HG02973 (cell line): ENCODE measurements around the gene AMIGO2.
"Not testable (repeated sequence)": the region's sequence is repeated elsewhere in the genome, so short reads cannot be mapped to it uniquely, and the experiment has no call there.

Experiments used
- ATAC-seq: cut with Tn5 transposase; IDR thresholded peaks from one replicate; pipeline ENCODE4 v1.9.1; 2021; ENCODE audit warnings: moderate library complexity; ENCODE audit not compliant: unreplicated experiment

AMIGO2 gene, protein sequence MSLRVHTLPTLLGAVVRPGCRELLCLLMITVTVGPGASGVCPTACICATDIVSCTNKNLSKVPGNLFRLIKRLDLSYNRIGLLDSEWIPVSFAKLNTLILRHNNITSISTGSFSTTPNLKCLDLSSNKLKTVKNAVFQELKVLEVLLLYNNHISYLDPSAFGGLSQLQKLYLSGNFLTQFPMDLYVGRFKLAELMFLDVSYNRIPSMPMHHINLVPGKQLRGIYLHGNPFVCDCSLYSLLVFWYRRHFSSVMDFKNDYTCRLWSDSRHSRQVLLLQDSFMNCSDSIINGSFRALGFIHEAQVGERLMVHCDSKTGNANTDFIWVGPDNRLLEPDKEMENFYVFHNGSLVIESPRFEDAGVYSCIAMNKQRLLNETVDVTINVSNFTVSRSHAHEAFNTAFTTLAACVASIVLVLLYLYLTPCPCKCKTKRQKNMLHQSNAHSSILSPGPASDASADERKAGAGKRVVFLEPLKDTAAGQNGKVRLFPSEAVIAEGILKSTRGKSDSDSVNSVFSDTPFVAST

DNA sequence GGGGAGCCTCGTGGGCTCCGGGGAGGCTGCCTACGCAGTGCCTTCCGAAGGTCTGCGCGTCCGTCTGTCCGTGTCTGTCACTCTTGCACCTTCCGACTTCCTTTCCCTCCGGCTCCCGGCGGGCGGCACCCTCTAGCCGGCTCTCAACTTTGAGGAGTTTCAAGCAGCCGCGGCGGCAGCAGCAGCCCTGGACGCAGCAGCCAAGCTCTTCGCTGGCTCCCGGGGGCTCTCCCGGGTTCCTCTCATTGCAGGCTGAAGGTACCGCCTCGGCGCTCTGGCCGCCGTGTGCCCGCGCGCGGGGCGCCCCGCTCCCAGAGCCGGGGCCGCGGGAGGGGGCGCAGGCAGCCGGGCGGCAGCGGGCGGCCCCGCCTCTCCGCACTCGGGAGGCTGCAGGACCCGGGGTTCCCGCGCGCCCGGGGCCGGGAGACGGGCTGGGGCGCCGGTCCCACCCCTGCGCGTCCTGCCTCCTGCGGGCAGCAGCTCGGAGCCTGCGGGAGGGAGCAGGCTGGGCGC is at the start of gene AMIGO2, which contains the start of gene PCED1B:
AMIGO2 (minus strand) TSS at position 492 of the 513 bp plus-strand sequence. CDS start 957 bp downstream, outside the sequence.
PCED1B (plus strand) TSS at position 154 of the 513 bp plus-strand sequence. CDS start 155,443 bp downstream, outside the sequence.
- no peak for ATAC-seq

DNA sequence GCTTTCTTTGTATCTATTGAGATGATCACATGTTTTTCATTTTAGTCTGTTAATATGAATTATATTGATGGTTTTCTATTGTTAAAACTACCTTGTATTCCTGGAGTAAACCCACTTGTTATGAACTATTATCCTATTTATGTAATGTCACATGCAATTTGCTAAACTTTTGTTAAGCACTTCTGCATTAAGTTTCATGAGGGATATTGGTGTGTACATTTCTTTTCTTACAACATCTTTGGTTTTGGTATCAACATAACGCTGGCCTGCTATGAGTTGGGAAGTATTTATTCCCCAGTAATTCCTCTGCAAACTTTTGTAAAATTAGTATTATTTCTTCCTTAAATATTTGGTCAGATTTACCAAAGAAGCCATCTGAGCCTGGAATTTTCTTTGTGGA is 46.5 kb upstream of the AMIGO2 start:
- no peak for ATAC-seq

DNA sequence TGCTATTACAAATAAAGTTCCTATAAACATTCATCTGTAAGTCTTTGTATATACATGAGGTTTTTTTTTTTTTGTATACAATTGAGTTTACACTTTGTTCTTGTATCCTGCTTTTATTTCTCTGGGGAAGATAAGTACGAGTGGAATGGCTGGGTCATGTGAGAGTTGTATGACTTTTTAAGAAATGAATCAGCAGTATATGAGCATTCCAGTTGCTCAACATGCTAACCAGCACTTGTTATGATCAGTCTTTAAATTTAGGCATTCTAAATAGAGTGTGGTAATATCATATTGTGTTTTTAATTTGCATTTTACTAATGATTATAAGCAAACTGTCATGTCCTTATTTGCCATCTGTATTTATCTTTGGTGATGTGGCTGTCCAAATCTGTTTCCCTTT is 44.7 kb upstream of the AMIGO2 start:
- no peak for ATAC-seq

DNA sequence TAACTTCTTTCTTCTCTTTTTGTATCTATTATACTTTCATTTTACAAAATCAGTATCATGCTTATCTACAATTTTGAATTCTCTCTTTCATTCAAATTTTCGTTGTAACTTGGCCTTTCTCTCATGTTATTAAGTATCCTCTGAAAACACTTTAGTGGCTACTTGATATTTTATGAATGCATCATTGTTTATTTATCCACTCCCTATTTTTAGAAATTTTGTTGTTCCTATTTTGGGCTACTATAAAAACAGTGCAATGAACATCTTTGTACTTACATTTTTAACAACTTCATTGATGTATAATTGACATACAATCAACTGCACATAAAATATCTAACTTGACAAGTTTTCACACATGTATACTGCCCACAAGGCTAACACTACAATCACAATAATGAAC is 44.0 kb upstream of the AMIGO2 start:
- no peak for ATAC-seq

DNA sequence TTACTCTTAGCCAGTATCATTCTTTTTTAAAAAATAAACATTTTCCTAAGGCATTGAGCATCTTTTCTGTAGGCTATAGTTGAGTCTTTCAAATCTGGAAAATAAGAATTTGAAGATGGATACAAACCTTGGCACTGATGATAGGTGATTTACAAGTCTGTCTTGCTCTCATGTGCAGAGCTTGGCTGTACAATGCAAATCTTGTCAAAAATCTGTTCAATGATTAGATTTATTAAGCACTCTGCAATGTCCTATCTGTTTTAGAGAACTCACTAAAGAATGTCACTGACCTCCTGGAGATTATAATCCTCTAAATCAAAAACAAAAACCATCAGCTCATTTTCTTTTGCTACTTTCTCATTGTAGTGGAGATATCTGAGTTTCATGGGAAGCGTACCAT is 42.8 kb upstream of the AMIGO2 start:
- no peak for ATAC-seq

DNA sequence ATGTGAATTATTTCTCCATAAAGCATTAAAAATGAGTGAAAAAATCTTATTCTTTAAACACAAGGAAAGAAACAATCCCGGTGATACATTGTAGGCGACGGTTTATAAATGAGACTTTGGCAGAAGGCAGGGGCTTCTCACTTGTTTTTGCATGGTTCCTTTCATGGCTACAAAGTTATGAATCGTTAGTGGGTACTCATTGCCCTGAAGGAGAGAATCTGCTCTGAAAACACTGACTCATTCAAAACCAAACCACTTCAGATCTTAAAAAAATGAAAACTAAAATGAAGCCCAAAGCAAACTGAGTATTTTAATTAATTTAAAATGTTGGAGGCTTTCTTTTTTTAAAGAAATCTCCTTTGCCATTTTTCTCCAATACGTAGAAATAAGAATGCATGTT is 41.4 kb upstream of the AMIGO2 start:
- no peak for ATAC-seq

DNA sequence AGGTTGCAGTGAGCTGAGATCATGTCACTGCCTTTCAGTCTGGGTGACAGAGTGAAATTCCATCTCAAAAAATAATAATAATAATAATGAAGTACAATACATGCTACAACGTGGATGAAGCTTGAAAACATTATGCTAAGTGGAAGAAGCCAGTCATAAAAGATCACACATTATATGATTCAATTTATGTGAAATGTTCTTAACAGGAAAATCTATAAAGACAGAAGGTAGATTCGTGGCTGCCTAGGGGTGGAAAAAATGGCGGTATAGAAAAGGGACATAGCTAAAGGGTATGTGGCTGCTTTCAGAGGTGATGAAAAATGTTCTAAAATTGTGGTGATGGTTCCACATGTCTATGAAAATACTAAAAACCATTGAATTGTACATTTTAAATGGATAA is 41.0 kb upstream of the AMIGO2 start:
- ATAC-seq = no peak

DNA sequence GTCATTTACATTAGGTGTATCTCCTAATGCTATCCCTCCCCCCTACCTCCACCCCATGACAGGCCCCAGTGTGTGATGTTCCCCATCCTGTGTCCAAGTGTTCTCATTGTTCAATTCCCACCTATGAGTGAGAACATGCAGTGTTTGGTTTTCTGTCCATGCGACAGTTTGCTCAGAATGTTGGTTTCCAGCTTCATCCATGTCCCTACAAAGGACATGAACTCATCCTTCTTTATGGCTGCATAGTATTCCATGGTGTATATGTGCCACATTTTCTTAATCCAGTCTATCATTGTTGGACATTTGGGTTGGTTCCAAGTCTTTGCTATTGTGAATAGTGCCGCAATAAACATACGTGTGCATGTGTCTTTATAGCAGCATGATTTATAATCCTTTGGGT is 37.5 kb upstream of the AMIGO2 start:
- not testable (repeated sequence) for ATAC-seq

DNA sequence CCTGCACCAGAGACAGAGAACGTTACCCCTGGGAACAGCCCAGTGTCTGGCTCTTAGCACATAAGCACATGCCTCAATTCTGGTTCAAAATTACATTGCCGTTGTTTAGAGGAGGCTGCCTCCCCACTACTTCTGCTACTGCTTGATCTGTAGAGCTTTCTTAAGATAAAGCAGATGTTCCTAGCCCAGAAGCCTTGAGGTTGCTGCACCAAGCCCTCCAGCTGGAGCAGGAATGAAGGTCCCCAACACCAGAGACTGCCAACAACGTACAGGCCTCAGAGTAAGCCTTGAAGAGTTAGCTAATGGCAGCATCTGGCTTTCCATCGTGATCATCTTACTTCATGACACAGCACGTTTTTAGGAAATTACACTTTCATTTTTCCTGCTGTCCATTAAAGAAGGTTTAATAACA is 34.7 kb upstream of the AMIGO2 start:
- ATAC-seq = no peak

DNA sequence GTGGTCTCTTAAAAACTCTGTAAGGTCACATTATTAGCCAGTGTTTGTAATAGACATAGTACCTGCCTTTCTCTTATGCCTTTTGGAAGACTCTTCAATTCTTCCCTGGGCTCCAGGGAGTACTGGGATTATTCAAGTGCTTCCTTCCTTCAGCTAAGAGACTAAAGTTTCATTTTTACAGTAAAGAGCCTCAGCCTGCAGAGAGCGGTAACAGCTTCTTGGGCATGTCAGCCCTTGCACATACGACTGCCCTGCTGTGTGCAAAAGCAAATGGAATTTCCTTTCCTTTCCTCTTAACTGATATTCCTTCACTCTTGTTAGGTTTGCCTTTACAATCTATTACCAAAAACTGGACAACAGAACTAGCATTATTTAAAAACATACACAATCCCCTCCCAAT is 32.9 kb upstream of the AMIGO2 start:
- no peak for ATAC-seq

DNA sequence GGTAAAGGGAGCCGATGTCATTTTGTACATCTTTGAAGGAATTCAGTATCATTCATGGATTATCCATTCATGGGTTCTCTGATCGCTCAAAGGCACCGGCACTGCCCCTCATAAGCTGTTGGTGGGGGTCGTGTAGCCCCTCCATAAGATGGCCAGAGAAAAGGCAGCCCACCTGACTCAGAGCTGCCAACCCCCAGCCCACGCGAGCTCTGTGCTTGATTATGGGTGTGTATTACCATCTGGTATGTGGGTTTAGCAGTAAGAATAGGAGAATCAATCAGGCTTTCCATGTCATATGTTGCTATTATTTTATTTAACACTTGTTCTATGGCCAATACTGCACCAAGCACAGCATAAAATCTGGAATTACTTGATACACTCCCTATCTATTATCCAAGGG is 32.1 kb upstream of the AMIGO2 start:
- ATAC-seq = no peak

DNA sequence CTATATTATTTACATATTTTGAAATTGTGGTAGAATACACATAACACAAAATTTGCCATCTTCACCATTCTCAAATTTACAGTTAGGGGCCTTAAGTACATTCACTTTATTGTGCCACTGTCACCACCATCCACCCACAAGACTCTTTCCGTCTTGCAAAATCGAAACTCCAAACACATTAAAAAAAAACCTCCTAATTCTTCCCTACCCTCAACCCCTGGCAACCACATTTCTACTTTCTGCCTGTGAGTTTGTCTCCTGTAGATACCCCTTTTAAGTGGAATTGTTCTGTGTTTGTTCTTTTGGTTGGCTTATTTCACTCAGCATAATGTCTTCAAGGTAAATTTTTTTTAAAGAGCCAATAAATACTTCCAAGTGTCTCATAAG is 31.6 kb upstream of the AMIGO2 start:
- no peak for ATAC-seq

DNA sequence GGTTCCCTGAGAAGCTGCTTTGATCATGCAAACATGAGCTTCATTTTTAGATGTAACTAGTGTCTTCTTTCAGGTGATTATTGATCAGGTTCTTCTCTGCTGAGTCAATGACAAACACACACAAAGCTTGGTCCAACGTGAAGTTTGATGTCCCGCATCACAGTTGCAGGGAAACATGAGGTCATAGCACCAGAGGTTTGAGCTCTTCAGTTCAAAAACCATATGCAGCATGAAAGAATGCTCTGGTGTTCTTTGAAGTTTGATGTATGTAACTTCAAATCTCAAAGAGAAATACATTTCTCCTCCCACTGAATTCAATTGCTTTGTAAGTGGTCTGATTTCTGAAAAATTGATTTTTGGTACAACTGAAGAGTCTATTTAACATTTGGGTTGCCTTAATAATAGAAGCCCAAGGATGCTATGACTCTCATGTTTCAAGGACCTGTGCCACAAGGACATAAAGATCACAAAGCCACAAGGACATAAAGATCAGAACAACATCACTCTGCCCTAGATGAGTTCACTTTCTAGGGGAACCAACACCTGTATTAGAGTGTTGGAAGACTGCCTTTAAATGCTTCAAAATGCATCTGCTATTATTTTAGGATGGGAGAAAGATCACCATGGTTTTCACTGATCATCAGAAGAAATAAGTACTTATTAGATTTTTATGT is 31.1 kb upstream of the AMIGO2 start:
- ATAC-seq = no peak

DNA sequence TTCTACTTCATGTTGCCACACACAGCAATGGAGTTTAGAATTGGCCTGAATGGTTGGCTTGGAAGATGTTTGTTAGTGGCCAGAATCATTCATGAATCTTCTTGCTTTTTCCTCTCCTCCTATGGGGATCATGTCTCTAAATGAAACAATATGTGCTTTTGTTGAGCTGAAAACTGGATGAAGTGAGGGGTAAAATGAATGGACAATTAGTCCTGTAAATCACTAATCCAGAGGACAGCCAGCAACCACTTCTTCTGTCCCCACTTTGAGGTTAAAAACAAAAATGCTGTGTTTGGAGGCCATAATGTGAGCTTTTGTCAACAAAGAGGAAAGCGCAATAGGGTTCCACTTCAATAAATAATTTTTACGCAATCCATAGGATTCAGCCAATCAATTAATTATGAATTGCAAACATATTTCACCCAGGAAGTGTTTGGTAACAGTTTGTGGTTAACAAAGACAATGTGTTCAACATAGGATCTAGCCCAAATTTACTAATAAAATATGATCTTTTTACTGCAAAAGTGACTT is 30.3 kb upstream of the AMIGO2 start:
- ATAC-seq = no peak

DNA sequence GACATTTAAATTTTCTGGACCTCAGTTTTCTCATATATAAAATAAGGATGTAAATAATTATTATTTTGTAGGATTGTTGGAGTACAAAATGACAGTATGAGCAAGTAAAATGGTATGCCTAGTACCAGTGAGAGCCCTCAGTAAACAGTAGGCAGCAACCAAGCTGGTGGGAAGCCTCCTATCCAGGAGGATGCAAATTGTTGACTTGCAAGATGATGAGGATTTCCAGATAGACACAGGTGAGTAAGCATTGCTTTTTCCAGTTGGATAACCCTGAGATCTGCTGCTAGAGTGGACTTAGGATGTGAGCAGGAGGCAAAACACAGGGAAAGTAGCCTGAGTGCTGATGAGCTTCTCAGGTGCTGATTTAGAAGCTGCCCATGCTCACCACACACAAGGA is 28.2 kb upstream of the AMIGO2 start:
- ATAC-seq = no peak

DNA sequence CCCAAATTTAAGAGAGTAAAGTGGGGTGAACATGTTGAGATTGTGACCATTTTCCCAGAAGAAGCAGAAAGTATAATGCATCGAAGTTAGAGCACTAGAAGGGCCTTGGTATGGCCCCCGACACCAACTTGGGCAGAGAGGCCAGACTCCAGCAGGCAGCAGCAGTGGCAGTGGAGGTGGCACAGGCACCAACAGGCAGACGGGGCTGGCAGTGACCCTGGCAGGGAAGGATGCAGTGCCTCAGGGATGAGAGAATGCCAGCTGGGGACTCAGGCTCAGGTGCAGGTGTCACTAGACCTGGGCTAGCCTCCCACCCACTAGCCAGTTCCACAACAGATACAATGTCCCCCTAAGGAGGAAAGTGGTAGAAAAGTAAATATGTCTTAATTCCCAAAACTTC is 27.7 kb upstream of the AMIGO2 start:
- no peak for ATAC-seq

DNA sequence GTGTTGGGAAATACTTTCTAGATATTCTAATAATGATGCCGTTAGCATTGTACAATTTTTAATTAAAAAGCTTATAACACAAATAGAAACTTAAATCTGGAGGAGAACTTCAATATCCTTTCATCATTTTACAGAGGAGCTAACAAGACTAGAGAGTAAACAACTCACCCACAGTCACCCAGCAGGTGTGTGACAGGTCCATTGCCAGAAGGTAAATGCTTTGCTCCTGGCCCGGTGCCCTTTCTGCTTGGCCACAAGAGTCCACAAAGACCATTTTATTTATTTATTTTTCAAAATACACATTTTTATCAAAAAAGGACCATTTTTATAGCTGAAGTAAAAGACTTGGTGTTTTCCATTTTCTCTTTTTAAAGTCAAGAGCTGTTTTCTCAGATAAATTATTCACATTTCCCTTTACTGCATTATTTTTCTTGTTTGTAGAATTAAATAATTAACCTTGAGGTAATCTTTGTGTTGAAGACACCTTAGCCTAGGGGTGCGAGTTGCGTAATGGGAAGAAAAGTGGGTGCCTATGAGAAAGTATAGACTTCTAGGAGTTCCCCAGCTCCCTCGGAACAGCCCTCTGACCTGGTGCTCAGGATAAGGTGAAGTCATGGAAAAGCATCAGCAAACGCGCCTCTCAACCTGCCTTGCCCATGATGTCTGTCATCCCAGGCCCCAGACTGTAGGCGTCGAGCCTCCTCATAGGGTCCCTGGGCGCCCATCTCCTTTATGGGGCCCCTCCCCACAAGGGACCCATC is 26.3 kb upstream of the AMIGO2 start:
- no peak for ATAC-seq

DNA sequence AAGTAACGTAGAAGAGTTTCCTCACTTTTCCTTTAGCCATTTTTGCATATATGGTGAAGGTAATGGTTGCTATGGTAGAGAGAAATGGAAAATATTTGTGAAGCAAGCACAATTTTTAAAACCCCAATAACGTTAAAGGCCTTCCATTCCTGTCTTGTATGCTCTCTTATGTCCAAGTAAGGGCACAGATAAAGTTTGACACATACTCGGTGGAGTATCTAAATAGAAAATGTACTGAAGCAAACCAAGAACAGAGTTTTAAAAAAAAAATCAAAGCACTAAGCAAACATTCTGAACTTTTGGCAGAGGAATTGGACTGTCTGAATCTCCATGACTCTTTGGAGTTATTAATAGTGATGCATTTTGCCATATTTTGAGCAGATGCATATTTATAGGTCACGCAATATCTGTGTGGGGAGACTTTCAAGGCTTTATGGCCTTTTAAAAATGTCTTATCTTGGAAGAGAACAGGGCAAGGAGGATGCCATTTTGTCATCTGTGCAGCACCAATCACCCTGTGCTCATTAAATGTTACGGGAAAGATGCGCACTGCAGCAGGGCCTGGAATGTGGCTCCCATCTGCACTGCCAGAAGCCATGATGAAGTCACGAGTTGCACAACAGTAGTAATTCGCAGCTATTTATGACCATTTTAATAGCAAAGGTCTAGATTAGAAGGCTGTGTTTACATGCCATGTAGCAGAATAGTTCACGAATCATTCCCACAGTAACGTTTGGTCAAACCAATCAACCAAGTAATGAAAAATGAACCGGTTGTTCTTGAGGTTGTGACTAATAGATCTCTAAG is 23.3 kb upstream of the AMIGO2 start:
- ATAC-seq = no peak

DNA sequence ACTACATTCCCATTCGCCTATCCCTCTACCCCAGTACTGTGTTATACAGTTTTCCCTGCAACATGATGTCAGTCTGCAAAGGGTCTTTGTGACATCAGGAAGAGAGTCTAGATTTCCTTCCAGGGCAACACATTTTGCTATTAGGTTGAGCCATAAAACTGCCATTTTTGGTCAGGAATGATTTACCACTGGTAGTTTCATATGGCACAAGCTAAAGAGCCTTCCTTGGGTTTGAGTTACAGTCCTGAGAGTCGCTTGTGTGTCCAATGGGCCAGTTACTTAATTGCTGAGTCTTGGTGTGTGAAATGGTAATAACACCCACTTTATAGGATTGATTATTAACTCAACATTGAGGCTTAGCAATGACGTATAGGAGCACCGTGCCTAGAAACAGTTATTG is 22.6 kb upstream of the AMIGO2 start:
- ATAC-seq = no peak

DNA sequence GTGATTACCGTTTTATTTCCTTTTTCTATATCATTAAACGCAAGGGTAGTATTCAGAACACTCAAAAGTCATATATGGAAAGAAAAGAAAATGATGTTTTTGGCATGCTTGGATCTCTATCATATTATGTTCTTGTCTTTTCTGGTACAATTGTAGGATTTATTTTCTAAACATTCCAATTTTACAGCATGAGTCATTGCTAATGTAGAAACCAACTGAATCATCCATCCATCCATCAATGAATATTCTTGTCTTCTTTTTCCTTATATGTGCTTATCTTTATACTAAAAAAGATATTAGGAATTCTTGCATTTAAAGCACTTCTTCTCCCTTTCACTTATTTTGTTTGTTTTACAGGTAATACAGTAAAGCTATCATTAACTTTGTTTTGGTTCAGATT is 20.4 kb upstream of the AMIGO2 start:
- no peak for ATAC-seq
